GM20000 (cell line): Measurements from ENCODE around the gene SLC4A2.

Experiments
- DNase-seq: peaks from one replicate; pipeline ENCODE4 v3.0.0; 2012; ENCODE audit warnings: low spot score
- CTCF ChIP-seq: IDR thresholded peaks from 2 replicates; pipeline ENCODE4 v1.5.1; 2012; ENCODE audit warnings: mild to moderate bottlenecking, control low read depth; ENCODE audit errors: extremely low read depth, missing control alignments

Gene SLC4A2

GRCh38 chr7:151013356-151013732 is 46.0 kb upstream of the SLC4A2 start:
- DNase-seq, result no peak
- no peak for TF ChIP-seq CTCF

GRCh38 chr7:151013733-151014497 is 45.5 kb upstream of the SLC4A2 start:
- peak; percentile 87 for DNase-seq
- no peak for TF ChIP-seq CTCF

GRCh38 chr7:151014950-151015349 is 44.4 kb upstream of the SLC4A2 start:
- DNase-seq, result no peak
- TF ChIP-seq CTCF, result no peak

GRCh38 chr7:151015967-151016366 is 43.4 kb upstream of the SLC4A2 start:
- DNase-seq, result no peak
- TF ChIP-seq CTCF, result no peak

- no peak for DNase-seq
- no peak for TF ChIP-seq CTCF
Observed at GRCh38 chr7:151016505-151016904, 42.9 kb upstream of the SLC4A2 start.

GRCh38 chr7:151016942-151017341 is 42.4 kb upstream of the SLC4A2 start:
- no peak for DNase-seq
- TF ChIP-seq CTCF, result no peak

GRCh38 chr7:151017370-151017952 is 41.9 kb upstream of the SLC4A2 start:
- TF ChIP-seq CTCF, result no peak
- DNase-seq, result no peak
